Bronchus fibroblast of lung (primary cell): Measurements from ENCODE around the gene METTL18. TPM values are rescaled to one million over a fixed set of nuclear protein-coding genes. Genes with fewer than 3 reads are reported as not detected.

Experiments
- total RNA-seq: library from RNA; depleted of rRNA; stranded (reverse); fragments of >200 nt; gene quantifications from 2 replicates; pipeline ENCODE4 v1.2.3, GENCODE V29; 2015

The METTL18 gene
- 2.8 and 4.0 TPM in 2 replicates for total RNA-seq

GRCh38 chr1:169794530-169795416 is at the start of gene METTL18:
Gene METTL18 (minus strand): TSS chr1:169794907. CDS start chr1:169793695, 1,212 bp downstream.

Other genes starting within 250 kb of the METTL18 start
- not detected in 2 replicates for gene F5, start 208.4 kb downstream of the METTL18 start, total RNA-seq
- not detected in 2 replicates for gene SELP, start 164.8 kb downstream of the METTL18 start, total RNA-seq
- gene SELL, start 83.3 kb downstream of the METTL18 start, total RNA-seq, result not detected in 2 replicates
- not detected in 2 replicates for gene SELE, start 60.8 kb downstream of the METTL18 start, total RNA-seq
- 3.7 and 4.2 TPM in 2 replicates for gene SCYL3, start 99.0 kb upstream of the METTL18 start, total RNA-seq